Frontal cortex (tissue), 4 donors: ENCODE results near the gene WDFY4. TPM values are rescaled to one million over a fixed set of nuclear protein-coding genes. Genes with fewer than 3 reads are reported as not detected.

Experiments used
- DNase-seq, 2 donors: peaks; one replicate each; pipeline ENCODE4 v3.0.0; 2012; ENCODE audit warnings: low spot score in 2 of 2
- FAIRE-seq: peaks from 2 replicates; lab custom pipeline; 2012; peaks lifted over from hg19 to GRCh38; lab: Jason Lieb, UNC
- total RNA-seq: library from RNA; depleted of rRNA; stranded (reverse); fragments of >200 nt; gene quantifications from one replicate; pipeline ENCODE4 v1.2.3, GENCODE V29; 2014
- donor health status: control.
- donor health status: control.
- donor health status: control.

The WDFY4 gene
- total RNA-seq, 1 donor from 2014 or later, result 0.41 TPM

- FAIRE-seq, result no peak
- DNase-seq, result no peak
Measured at GRCh38 chr10:48739170-48739569, 54.5 kb downstream of the WDFY4 start.

GRCh38 chr10:48740015-48740707, 55.5 kb downstream of the WDFY4 start:
- FAIRE-seq, result no peak

GRCh38 chr10:48740988-48741387, 56.3 kb downstream of the WDFY4 start:
- FAIRE-seq (no peak), DNase-seq (no peak)

More at GRCh38 chr10:48740015-48740707, 55.5 kb downstream of the WDFY4 start:
- no peak for DNase-seq

- DNase-seq, result peak in 1 of 2 donors; percentile 8
- no peak for FAIRE-seq
Measured at GRCh38 chr10:48742891-48743860, 58.5 kb downstream of the WDFY4 start.

- DNase-seq, result no peak
- no peak for FAIRE-seq
Measured at GRCh38 chr10:48744587-48744986, 59.9 kb downstream of the WDFY4 start.

- no peak for FAIRE-seq
- DNase-seq, result no peak
Measured at GRCh38 chr10:48745662-48746245, 61.1 kb downstream of the WDFY4 start.

GRCh38 chr10:48748573-48748972, 63.9 kb downstream of the WDFY4 start:
- DNase-seq, result no peak
- FAIRE-seq, result no peak

- DNase-seq (no peak), FAIRE-seq (no peak)
Measured at GRCh38 chr10:48749254-48749787, 64.6 kb downstream of the WDFY4 start.

GRCh38 chr10:48750019-48750418, 65.3 kb downstream of the WDFY4 start:
- FAIRE-seq, result no peak

GRCh38 chr10:48750991-48751390, 66.3 kb downstream of the WDFY4 start:
- no peak for DNase-seq
- FAIRE-seq, result no peak

More at GRCh38 chr10:48750019-48750418, 65.3 kb downstream of the WDFY4 start:
- DNase-seq, result no peak

- FAIRE-seq (no peak), DNase-seq (no peak)
Measured at GRCh38 chr10:48751730-48752129, 67.1 kb downstream of the WDFY4 start.

- FAIRE-seq (no peak), DNase-seq (no peak)
Measured at GRCh38 chr10:48758411-48758810, 73.7 kb downstream of the WDFY4 start.

GRCh38 chr10:48759113-48759901, 74.6 kb downstream of the WDFY4 start:
- DNase-seq (no peak), FAIRE-seq (no peak)

- no peak for FAIRE-seq
Measured at GRCh38 chr10:48760983-48761382, 76.3 kb downstream of the WDFY4 start.

GRCh38 chr10:48762064-48763042, 77.7 kb downstream of the WDFY4 start:
- FAIRE-seq, result no peak
- no peak for DNase-seq

More at GRCh38 chr10:48760983-48761382, 76.3 kb downstream of the WDFY4 start:
- DNase-seq, result no peak

- FAIRE-seq (no peak), DNase-seq (no peak)
Measured at GRCh38 chr10:48763403-48763965, 78.8 kb downstream of the WDFY4 start.

- DNase-seq, result no peak
- no peak for FAIRE-seq
Measured at GRCh38 chr10:48764486-48764885, 79.8 kb downstream of the WDFY4 start.

GRCh38 chr10:48765039-48765438, 80.4 kb downstream of the WDFY4 start:
- FAIRE-seq, result no peak
- no peak for DNase-seq
